ENCODE results near the gene TMEM123. TPM values are rescaled to one million over a fixed set of nuclear protein-coding genes. Genes with fewer than 3 reads are reported as not detected.

Gene TMEM123
- total and polyA plus RNA-seq, 2 donors (not counting 3 experiments of a cell fraction or from before 2014, with no cell fraction given) = 201 to 257 TPM

DNA sequence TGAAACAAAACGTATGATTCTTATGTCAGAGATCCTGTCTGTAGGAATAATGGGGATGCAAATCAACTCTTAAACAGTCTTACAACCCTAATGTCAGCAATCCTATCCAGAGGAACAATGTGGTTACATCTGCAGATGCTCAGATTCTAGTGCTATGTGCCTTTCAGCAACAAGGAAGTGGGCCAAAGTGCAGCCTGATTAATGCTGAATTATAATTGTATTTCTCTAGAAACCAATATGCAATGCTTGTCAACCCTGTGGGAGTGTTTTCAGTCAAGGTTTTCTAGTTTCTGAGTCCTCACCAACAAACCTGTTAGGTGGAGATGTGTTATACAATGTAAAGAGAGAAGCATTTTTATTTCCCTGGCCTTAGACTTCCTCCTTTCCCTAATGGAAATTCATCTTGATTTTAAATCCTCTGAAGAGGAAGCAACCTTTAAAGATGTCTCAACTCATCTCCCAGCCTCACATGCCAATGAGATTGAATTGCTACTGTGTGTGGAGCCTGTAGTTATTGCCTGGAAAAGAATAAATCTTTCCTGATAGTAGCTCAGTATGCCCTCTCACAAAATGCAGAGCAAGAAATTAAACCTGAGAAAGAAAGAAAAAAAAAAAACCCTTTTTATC is 26.2 kb upstream of the TMEM123 start:
- no peak for DNase-seq (ENCODE audit: low read depth, low spot score)
- intact Hi-C loops (cut with micrococcal nuclease) (no loop called here), dilution Hi-C loops (cut with MboI; ENCODE audit: extremely low pct_ligation_motif_present, low sequenced_read_pairs) (no loop called here)
- TF ChIP-seq POLR2A (IDR thresholded peaks at IDR 0.05; ENCODE audit: low read depth, low read length) = no peak
- no peak overlapping the region for H3K4me2 ChIP-seq (ENCODE audit: insufficient read depth, low read length)
- no peak overlapping the region for H3K9ac ChIP-seq (replicated peaks; ENCODE audit: extremely low read depth, insufficient read depth, low read length)
- FAIRE-seq = no peak
- no peaks in the 10 kb centered on the region for H3K79me2 ChIP-seq (ENCODE audit: control insufficient read depth, insufficient read depth, low read length)
- no peaks in the 10 kb centered on the region for H3K9me3 ChIP-seq (replicated peaks; ENCODE audit: control insufficient read depth, insufficient read depth, low read length)
- H3K27ac ChIP-seq (ENCODE audit: insufficient read depth, low read depth, low read length) = no peak overlapping the region
- no peak overlapping the region for H3K4me3 ChIP-seq (replicated peaks in 1 of 3; ENCODE audit: insufficient read depth in 1 of 3, low read depth in 1 of 3, low read length in 3 of 3)
- H3K4me1 ChIP-seq (ENCODE audit: control insufficient read depth, extremely low read depth, insufficient read depth, low read length) = peaks cover 4% of the 10 kb centered on the region
- no peaks in the 10 kb centered on the region for H4K20me1 ChIP-seq (replicated peaks; ENCODE audit: control insufficient read depth, extremely low read depth, insufficient read depth, low read length)
- CTCF ChIA-PET = interaction anchor here (1.0 to 1.4 kb wide), 3 partner anchors 48 to 88 kb away, joined by 3 to 5 read pairs (median 5); no protein-coding TSS in a partner anchor
- no peak overlapping the region for H2AFZ ChIP-seq (ENCODE audit: low read depth, low read length)
- no peaks in the 10 kb centered on the region for H3K36me3 ChIP-seq (ENCODE audit: control insufficient read depth in 2 of 2, extremely low read depth in 1 of 2, insufficient read depth in 2 of 2, low read length in 2 of 2)
- POLR2A ChIA-PET = no interaction called here
- no peaks in the 10 kb centered on the region for H3K9me1 ChIP-seq (replicated peaks; ENCODE audit: control insufficient read depth, extremely low read depth, insufficient read depth, low read length)
- BruUV-seq (replicated peaks) = no TSS peak
- no peaks in the 10 kb centered on the region for H3K27me3 ChIP-seq (ENCODE audit: control insufficient read depth in 2 of 2, insufficient read depth in 2 of 2, low read length in 2 of 2)

DNA sequence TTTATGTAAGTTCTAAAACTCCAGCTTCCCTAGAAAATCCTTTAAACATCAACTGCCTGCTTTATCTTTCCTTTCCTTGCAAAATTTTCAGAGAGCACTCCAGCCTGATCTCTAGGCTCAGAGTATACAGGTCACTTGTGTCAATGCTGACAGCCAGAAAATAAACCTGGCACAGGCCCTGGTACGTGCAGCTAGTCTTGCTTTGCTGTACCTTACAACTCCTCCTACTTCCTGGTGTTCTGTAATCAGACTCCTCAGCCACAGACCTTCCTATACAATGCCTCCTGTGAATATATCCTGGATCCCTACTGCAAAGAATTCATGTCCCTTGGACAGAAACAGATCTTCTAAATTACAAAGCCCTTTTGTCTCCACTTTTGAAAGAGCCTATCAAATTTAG is 24.2 kb upstream of the TMEM123 start:
- dilution Hi-C loops (cut with MboI; ENCODE audit: extremely low pct_ligation_motif_present, low sequenced_read_pairs) (no loop called here), intact Hi-C loops (cut with micrococcal nuclease) (no loop called here)
- H3K9me1 ChIP-seq (replicated peaks; ENCODE audit: control insufficient read depth, extremely low read depth, insufficient read depth, low read length) = no peaks in the 10 kb centered on the region
- no peak overlapping the region for H3K4me2 ChIP-seq (ENCODE audit: insufficient read depth, low read length)
- H3K4me3 ChIP-seq (replicated peaks in 1 of 3; ENCODE audit: insufficient read depth in 1 of 3, low read depth in 1 of 3, low read length in 3 of 3) = no peak overlapping the region
- ChIA-PET POLR2A (no interaction called here), CTCF (interaction anchor here (0.7 to 1.9 kb wide), 3 partner anchors 10 to 135 kb away, joined by 3 to 5 read pairs (median 4); no protein-coding TSS in a partner anchor)
- peak; percentile 34 for DNase-seq (ENCODE audit: low read depth, low spot score)
- H2AFZ ChIP-seq (ENCODE audit: low read depth, low read length) = peak overlapping the region; percentile 78
- H3K36me3 ChIP-seq (ENCODE audit: control insufficient read depth in 2 of 2, extremely low read depth in 1 of 2, insufficient read depth in 2 of 2, low read length in 2 of 2) = no peaks in the 10 kb centered on the region
- peaks cover 4% of the 10 kb centered on the region for H3K4me1 ChIP-seq (ENCODE audit: control insufficient read depth, extremely low read depth, insufficient read depth, low read length)
- H3K9me3 ChIP-seq (replicated peaks; ENCODE audit: control insufficient read depth, insufficient read depth, low read length) = no peaks in the 10 kb centered on the region
- no peak overlapping the region for H3K27ac ChIP-seq (ENCODE audit: insufficient read depth, low read depth, low read length)
- no TSS peak for BruUV-seq (replicated peaks)
- TF ChIP-seq, protein P1, sequence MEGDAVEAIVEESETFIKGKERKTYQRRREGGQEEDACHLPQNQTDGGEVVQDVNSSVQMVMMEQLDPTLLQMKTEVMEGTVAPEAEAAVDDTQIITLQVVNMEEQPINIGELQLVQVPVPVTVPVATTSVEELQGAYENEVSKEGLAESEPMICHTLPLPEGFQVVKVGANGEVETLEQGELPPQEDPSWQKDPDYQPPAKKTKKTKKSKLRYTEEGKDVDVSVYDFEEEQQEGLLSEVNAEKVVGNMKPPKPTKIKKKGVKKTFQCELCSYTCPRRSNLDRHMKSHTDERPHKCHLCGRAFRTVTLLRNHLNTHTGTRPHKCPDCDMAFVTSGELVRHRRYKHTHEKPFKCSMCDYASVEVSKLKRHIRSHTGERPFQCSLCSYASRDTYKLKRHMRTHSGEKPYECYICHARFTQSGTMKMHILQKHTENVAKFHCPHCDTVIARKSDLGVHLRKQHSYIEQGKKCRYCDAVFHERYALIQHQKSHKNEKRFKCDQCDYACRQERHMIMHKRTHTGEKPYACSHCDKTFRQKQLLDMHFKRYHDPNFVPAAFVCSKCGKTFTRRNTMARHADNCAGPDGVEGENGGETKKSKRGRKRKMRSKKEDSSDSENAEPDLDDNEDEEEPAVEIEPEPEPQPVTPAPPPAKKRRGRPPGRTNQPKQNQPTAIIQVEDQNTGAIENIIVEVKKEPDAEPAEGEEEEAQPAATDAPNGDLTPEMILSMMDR (IDR thresholded peaks at IDR 0.05; ENCODE audit: extremely low read depth in 1 of 2, insufficient read depth in 1 of 2, low read depth in 1 of 2, low read length in 2 of 2) = no peak
- TF ChIP-seq MYC (IDR thresholded peaks at IDR 0.05; ENCODE audit: low read depth, low read length) (no peak), POLR2A (IDR thresholded peaks at IDR 0.05; ENCODE audit: low read depth, low read length) (no peak), POLR2AphosphoS5 (IDR thresholded peaks at IDR 0.05; ENCODE audit: insufficient read depth, low read depth, low read length) (no peak), FOS (IDR thresholded peaks at IDR 0.05; ENCODE audit: borderline replicate concordance, insufficient read depth, low read length) (no peak), EZH2 (IDR thresholded peaks at IDR 0.05; ENCODE audit: borderline replicate concordance, low read depth, low read length, severe bottlenecking) (no peak)
- TF ChIP-seq, protein P2, sequence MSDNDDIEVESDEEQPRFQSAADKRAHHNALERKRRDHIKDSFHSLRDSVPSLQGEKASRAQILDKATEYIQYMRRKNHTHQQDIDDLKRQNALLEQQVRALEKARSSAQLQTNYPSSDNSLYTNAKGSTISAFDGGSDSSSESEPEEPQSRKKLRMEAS (IDR thresholded peaks at IDR 0.05; ENCODE audit: insufficient read depth, insufficient read length) = no peak
- FAIRE-seq = peak; percentile 33
- H3K79me2 ChIP-seq (ENCODE audit: control insufficient read depth, insufficient read depth, low read length) = no peaks in the 10 kb centered on the region
- no peaks in the 10 kb centered on the region for H3K27me3 ChIP-seq (ENCODE audit: control insufficient read depth in 2 of 2, insufficient read depth in 2 of 2, low read length in 2 of 2)
- no peak overlapping the region for H3K9ac ChIP-seq (replicated peaks; ENCODE audit: extremely low read depth, insufficient read depth, low read length)
- no peaks in the 10 kb centered on the region for H4K20me1 ChIP-seq (replicated peaks; ENCODE audit: control insufficient read depth, extremely low read depth, insufficient read depth, low read length)
